ENCODE results near the gene MACROD2. TPM values are rescaled to one million over a fixed set of nuclear protein-coding genes. Genes with fewer than 3 reads are reported as not detected.
A peak's percentile ranks its signal among the peaks of the same experiment; 100 is the strongest.

The MACROD2 gene
- total and polyA plus RNA-seq, 8 donors: 0.78 to 31.3 (median 10.9) TPM; not detected in 1

GRCh38 chr20:14288341-14289330 is 293.3 kb downstream of the MACROD2 start:
- Histone ChIP-seq H3K4me1 (no peaks in the 10 kb centered on the region), H3K9me3 (no peaks in the 10 kb centered on the region), H3K4me3 (no peak overlapping the region), H3K27me3 (no peaks in the 10 kb centered on the region), H3K36me3 (no peaks in the 10 kb centered on the region), H3K27ac (no peak overlapping the region)
- no peak for TF ChIP-seq POLR2A (IDR thresholded peaks at IDR 0.05)
- no peak for TF ChIP-seq POLR2AphosphoS5 (IDR thresholded peaks at IDR 0.05)
- no peak for TF ChIP-seq EP300 (IDR thresholded peaks at IDR 0.05)
- no peak for TF ChIP-seq CTCF (IDR thresholded peaks at IDR 0.05)
- 84 to 91% (median 87%) methylated on average over 3 of the region's 3 CpGs for WGBS, 5 donors
- DNase-seq: no peak
- intact Hi-C loops (cut with DNase I; ENCODE audit: low total_unique reads): no loop called here

DNA sequence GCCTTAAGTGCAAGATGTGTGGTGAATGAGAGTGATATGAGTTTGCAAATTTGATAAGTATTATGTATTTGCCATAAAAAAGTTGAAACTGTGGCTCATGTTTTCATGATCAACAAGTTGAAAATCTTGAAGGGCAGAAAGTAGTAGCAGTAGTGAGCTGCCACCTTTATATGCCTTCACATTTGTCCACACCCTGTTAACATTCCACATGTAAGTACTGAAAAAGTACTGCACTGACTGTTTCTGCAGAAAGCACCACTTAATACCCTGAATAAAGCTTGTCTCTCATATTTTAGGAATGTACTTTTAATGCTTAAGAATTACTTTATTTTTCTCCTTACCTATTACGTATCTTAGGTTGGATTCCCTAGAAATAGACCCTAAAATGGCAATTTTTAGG is 296.2 kb downstream of the MACROD2 start:
- Histone ChIP-seq H3K27me3 (no peaks in the 10 kb centered on the region), H3K4me1 (no peaks in the 10 kb centered on the region), H3K4me3 (no peak overlapping the region), H3K36me3 (no peaks in the 10 kb centered on the region), H3K27ac (no peak overlapping the region), H3K9me3 (no peaks in the 10 kb centered on the region)
- 89 to 98% (median 92%) methylated on average over 1 of the region's 1 CpG for WGBS, 5 donors
- DNase-seq: no peak
- TF ChIP-seq POLR2AphosphoS5 (IDR thresholded peaks at IDR 0.05) (no peak), EP300 (IDR thresholded peaks at IDR 0.05) (no peak), POLR2A (IDR thresholded peaks at IDR 0.05) (no peak), CTCF (IDR thresholded peaks at IDR 0.05) (no peak)
- intact Hi-C loops (cut with DNase I; ENCODE audit: low total_unique reads): no loop called here

GRCh38 chr20:14295238-14295637 is 299.9 kb downstream of the MACROD2 start:
- Histone ChIP-seq H3K27ac (no peak overlapping the region), H3K4me1 (no peaks in the 10 kb centered on the region), H3K9me3 (no peaks in the 10 kb centered on the region), H3K4me3 (no peak overlapping the region), H3K36me3 (no peaks in the 10 kb centered on the region), H3K27me3 (no peaks in the 10 kb centered on the region)
- intact Hi-C loops (cut with DNase I; ENCODE audit: low total_unique reads): no loop called here
- TF ChIP-seq POLR2AphosphoS5 (IDR thresholded peaks at IDR 0.05) (no peak), CTCF (IDR thresholded peaks at IDR 0.05) (no peak), POLR2A (IDR thresholded peaks at IDR 0.05) (no peak), EP300 (IDR thresholded peaks at IDR 0.05) (no peak)
- peak in 1 of 2 donors; percentile 19 for DNase-seq
- 29 to 42% (median 41%) methylated on average over 2 of the region's 2 CpGs for WGBS, 5 donors

DNA sequence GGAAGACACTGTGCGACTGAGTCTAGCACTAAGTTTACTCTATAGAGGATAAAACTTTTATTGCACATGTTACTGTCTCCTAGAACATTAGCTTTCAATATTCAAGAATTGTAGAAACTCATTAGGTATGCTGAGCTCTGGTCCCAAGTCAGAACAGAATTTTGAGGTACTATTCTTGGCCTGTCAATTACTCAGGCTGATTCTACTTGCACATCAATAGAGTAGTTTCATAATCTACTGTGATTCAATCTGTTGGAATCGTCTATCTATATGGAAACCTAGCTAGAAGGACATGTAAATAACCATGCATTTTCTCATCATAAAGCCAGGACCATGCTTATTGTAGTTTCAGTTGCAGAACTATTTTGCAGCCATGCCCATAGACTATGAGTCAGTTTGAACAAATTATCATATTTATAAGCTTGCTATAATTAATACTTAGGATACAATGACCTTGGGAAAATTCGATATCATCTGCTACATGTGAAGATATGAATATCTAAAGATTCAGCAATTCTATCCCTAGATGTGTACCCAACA is 300.5 kb downstream of the MACROD2 start:
- no peak for DNase-seq
- H3K9me3 ChIP-seq: no peaks in the 10 kb centered on the region
- H3K27ac ChIP-seq: no peak overlapping the region
- WGBS, 5 donors: 45 to 55% (median 49%) methylated on average over 3 of the region's 3 CpGs
- H3K4me3 ChIP-seq: no peak overlapping the region
- TF ChIP-seq POLR2AphosphoS5 (IDR thresholded peaks at IDR 0.05) (no peak), EP300 (IDR thresholded peaks at IDR 0.05) (no peak), POLR2A (IDR thresholded peaks at IDR 0.05) (no peak), CTCF (IDR thresholded peaks at IDR 0.05) (no peak)
- H3K36me3 ChIP-seq: no peaks in the 10 kb centered on the region
- H3K4me1 ChIP-seq: no peaks in the 10 kb centered on the region
- intact Hi-C loops (cut with DNase I; ENCODE audit: low total_unique reads): no loop called here
- H3K27me3 ChIP-seq: no peaks in the 10 kb centered on the region
